ENCODE measurements around the gene OR10T2.
"Not testable (repeated sequence)": the region's sequence is repeated elsewhere in the genome, so short reads cannot be mapped to it uniquely, and the experiment has no call there.

Gene OR10T2

DNA sequence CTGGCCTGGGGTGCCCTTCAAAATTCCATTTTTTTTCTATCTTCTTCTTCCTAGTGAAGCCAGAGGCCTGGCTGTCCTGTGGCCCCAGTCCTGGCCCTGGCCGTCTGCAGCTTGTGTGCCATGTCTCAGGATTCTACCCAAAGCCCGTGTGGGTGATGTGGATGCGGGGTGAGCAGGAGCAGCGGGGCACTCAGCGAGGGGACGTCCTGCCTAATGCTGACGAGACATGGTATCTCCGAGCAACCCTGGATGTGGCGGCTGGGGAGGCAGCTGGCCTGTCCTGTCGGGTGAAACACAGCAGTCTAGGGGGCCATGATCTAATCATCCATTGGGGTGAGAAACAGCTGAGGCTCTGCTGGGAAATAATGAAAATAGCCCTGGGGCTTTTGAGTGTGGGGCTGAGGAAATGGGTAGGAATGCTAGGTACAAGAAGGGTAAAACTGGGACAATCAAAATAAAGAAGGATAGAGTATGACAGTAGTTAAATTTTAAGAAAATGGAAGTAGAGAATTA lies 43.4 kb downstream of the OR10T2 start:
- DNase-seq: no peak

DNA sequence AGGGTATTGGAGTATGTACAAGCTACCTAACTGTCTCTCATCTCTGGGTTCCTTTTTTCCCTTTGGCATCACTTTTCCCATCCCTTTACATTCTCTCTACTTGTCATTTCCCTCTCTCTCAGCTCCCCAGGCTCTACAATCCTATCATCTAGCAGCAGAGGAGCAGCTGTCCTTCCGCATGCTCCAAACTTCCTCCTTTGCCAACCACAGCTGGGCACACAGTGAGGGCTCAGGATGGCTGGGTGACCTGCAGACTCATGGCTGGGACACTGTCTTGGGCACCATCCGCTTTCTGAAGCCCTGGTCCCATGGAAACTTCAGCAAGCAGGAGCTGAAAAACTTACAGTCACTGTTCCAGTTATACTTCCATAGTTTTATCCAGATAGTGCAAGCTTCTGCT lies 45.0 kb downstream of the OR10T2 start:
- no peak for DNase-seq

DNA sequence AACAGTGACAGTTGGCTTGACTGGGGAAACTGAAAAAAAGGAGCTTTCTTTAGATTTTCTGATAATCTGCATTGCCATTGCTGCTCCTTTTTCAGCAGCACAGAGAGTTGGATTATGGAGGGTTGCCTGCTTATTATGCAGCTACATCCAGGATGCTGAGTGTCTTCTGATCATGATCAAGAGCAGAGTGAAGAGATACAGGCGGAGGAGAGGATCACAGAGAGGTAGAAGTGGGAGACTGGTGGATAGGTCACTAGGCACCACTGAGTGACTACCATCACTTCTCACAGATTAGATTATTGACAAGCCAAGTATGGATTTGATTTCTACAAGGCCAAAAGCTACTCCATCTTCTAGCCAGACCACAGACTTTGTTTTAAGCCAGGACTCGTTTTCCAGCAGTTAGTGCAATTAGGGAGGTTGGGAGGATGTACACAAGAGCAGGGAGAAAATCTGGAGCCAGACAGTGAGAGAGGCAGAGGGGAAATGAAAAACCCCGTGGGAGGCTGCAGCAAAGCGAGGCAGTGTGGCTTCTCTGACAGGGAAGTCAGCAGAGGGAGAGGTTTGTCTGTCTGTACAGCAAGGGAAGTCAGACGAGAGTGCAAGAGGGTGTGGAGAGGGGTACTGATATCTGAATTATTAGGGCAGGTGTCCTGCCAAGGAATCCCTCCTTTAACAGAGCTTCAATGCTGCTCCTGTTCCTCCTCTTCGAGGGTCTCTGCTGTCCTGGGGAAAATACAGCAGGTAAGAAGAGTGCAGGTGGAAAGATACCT lies 45.8 kb downstream of the OR10T2 start, which contains the start of gene CD1E:
Gene CD1E (plus strand): TSS at position 592 of the 773 bp plus-strand sequence. CDS start 95 bp downstream, at position 687.
- no peak for DNase-seq

DNA sequence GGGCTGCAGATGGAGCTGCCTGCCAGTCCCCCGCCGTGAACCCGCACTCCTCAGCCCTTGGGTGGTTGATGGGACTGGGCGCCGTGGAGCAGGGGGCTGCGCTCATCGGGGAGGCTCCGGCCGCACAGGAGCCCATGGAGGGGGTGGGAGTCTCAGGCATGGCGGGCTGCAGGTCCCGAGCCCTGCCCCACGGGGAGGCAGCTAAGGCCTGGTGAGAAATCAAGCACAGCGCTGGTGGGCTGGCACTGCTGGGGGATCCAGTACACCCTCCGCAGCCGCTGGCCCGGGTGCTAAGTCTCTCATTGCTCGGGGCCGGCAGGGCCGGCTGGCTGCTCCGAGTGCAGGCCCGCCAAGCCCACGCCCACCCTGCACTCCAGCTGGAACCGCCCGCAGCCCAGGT lies 50.3 kb downstream of the OR10T2 start:
- not testable (repeated sequence) for DNase-seq
